C4-2B (cell line): ENCODE results near the gene RRAS.

ENCODE experiments used
- CTCF ChIP-seq: fragments of 450-650 bp; conservative IDR thresholded peaks from 2 replicates; pipeline ENCODE4 v1.5.1; 2017; ENCODE audit warnings: mild to moderate bottlenecking
- ZFX ChIP-seq: fragments of 450-650 bp; IDR thresholded peaks from 2 replicates; pipeline ENCODE4 v1.6.1; 2017

- TF ChIP-seq CTCF = no peak
- TF ChIP-seq ZFX = no peak
These were observed 42.3 kb downstream of the RRAS start for GRCh38 chr19:49597703-49597974.
